ENCODE measurements around the gene ATP5ME.

ATP5ME gene

GRCh38 chr4:684623-685327 lies 10.7 kb upstream of the ATP5ME start:
- no peak for DNase-seq (ENCODE audit: low read depth in 2 of 2)

- DNase-seq (ENCODE audit: low read depth in 2 of 2), result no peak
Measured at GRCh38 chr4:683982-684622, 10.0 kb upstream of the ATP5ME start.

GRCh38 chr4:683247-683897 lies 9.3 kb upstream of the ATP5ME start:
- no peak for DNase-seq (ENCODE audit: low read depth in 2 of 2)

GRCh38 chr4:682490-683172 lies 8.6 kb upstream of the ATP5ME start:
- DNase-seq (ENCODE audit: low read depth in 2 of 2), result no peak

GRCh38 chr4:681736-682451 lies 7.8 kb upstream of the ATP5ME start:
- no peak for DNase-seq (ENCODE audit: low read depth in 2 of 2)

GRCh38 chr4:680928-681645 lies 7.0 kb upstream of the ATP5ME start:
- DNase-seq (ENCODE audit: low read depth in 2 of 2), result no peak

GRCh38 chr4:680551-680927 lies 6.5 kb upstream of the ATP5ME start:
- DNase-seq (ENCODE audit: low read depth in 2 of 2), result no peak

GRCh38 chr4:680091-680490 lies 6.0 kb upstream of the ATP5ME start:
- DNase-seq (ENCODE audit: low read depth in 2 of 2), result no peak

- DNase-seq (ENCODE audit: low read depth in 2 of 2), result no peak
Measured at GRCh38 chr4:679629-680028, 5.6 kb upstream of the ATP5ME start.

GRCh38 chr4:679104-679481 lies 5.0 kb upstream of the ATP5ME start:
- no peak for DNase-seq (ENCODE audit: low read depth in 2 of 2)

- no peak for DNase-seq (ENCODE audit: low read depth in 2 of 2)
Measured at GRCh38 chr4:678331-679103, 4.4 kb upstream of the ATP5ME start.

- DNase-seq (ENCODE audit: low read depth in 2 of 2), result no peak
Measured at GRCh38 chr4:677431-678293, 3.6 kb upstream of the ATP5ME start.

GRCh38 chr4:676871-677235 lies 2.8 kb upstream of the ATP5ME start:
- DNase-seq (ENCODE audit: low read depth in 2 of 2), result no peak

- no peak for DNase-seq (ENCODE audit: low read depth in 2 of 2)
Measured at GRCh38 chr4:675980-676870, 2.1 kb upstream of the ATP5ME start.

GRCh38 chr4:675036-675882 lies 1.2 kb upstream of the ATP5ME start:
- DNase-seq (ENCODE audit: low read depth in 2 of 2), result no peak

GRCh38 chr4:673349-674091 lies 556 bp downstream of the ATP5ME start:
- no peak for DNase-seq (ENCODE audit: low read depth in 2 of 2)

GRCh38 chr4:671769-672168 lies 2.3 kb downstream of the ATP5ME start:
- no peak for DNase-seq (ENCODE audit: low read depth in 2 of 2)
